Omental fat pad (tissue), 4 donors: Measurements from ENCODE around the gene TSPYL1. TPM values are rescaled to one million over a fixed set of nuclear protein-coding genes. Genes with fewer than 3 reads are reported as not detected.

Experiments
- ATAC-seq: fragments of 150-250 bp; one replicate; pipeline ENCODE4 v1.9.1; 2016; ENCODE audit warnings: mild to moderate bottlenecking, moderate library complexity; ENCODE audit not compliant: low FRiP score
- DNase-seq: peaks from one replicate; pipeline ENCODE4 v3.0.0-alpha.2; 2019; ENCODE audit warnings: low spot score
- CTCF ChIP-seq, 3 donors: fragments of 450-650 bp; IDR thresholded peaks; one replicate each; pipeline ENCODE4 v1.5.1; 2016 to 2017; ENCODE audit warnings: antibody characterized with exemption in 3 of 3, mild to moderate bottlenecking in 3 of 3, moderate library complexity in 2 of 3
- total RNA-seq, 4 donors: library from RNA; depleted of rRNA; stranded (reverse); fragments of >200 nt; gene quantifications; one replicate each; pipeline ENCODE4 v1.1.0, GENCODE V29; 2016

Gene TSPYL1
- total RNA-seq, 4 donors from 2014 or later, result 43.5 to 94.0 (median 65.1) TPM

- DNase-seq, result no peak
- no peak for ATAC-seq
- no peak for TF ChIP-seq CTCF (IDR thresholded peaks at IDR 0.05)
Measured at GRCh38 chr6:116298273-116298672, 18.5 kb upstream of the TSPYL1 start.

GRCh38 chr6:116292553-116292952 is 12.8 kb upstream of the TSPYL1 start:
- ATAC-seq (no peak), DNase-seq (no peak)
- TF ChIP-seq CTCF (IDR thresholded peaks at IDR 0.05), result no peak

- DNase-seq (no peak), ATAC-seq (no peak)
- TF ChIP-seq CTCF (IDR thresholded peaks at IDR 0.05), result no peak
Measured at GRCh38 chr6:116291701-116292396, 12.1 kb upstream of the TSPYL1 start.

GRCh38 chr6:116290799-116291198 is 11.1 kb upstream of the TSPYL1 start:
- TF ChIP-seq CTCF (IDR thresholded peaks at IDR 0.05), result no peak
- DNase-seq (no peak), ATAC-seq (no peak)

GRCh38 chr6:116289876-116290275 is 10.1 kb upstream of the TSPYL1 start:
- no peak for DNase-seq
- TF ChIP-seq CTCF (IDR thresholded peaks at IDR 0.05), result no peak
- no peak for ATAC-seq

- peak in 1 of 3 donors; percentile 49 for TF ChIP-seq CTCF (IDR thresholded peaks at IDR 0.05)
- DNase-seq, result no peak
- ATAC-seq, result peak; percentile 62
Measured at GRCh38 chr6:116287689-116288282, 8.1 kb upstream of the TSPYL1 start.
